Measurements from ENCODE around the gene C1orf21.

C1orf21 gene

DNA sequence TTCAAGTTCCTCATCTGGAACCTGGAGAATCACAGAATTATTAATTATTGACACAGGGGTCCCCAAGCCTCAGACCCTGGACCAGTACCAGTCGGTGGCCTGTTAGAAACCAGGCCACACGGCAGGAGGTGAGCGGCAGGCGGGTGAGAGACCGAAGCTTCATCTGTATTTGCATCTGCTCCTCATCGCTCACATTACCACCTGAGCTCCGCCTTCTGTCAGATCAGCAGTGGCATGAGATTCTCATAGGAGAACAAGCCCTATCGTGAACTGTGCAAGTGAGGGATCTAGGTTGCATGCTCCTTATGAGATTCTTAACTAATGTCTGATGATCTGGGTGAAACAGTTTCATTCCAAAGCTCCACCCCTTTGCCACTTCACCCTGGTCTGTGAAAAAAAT, 125.9 kb downstream of the C1orf21 start:
- Histone ChIP-seq H3K36me3 (peaks cover 6% of the 10 kb centered on the region; the same call in 1 of the 2 replicates), H3K4me1 (no peaks in the 10 kb centered on the region), H3K27me3 (no peaks in the 10 kb centered on the region), H3K9me3 (no peaks in the 10 kb centered on the region), H3K4me3 (ENCODE audit: low read depth, low read length) (no peak overlapping the region)
- TF ChIP-seq, protein P1, sequence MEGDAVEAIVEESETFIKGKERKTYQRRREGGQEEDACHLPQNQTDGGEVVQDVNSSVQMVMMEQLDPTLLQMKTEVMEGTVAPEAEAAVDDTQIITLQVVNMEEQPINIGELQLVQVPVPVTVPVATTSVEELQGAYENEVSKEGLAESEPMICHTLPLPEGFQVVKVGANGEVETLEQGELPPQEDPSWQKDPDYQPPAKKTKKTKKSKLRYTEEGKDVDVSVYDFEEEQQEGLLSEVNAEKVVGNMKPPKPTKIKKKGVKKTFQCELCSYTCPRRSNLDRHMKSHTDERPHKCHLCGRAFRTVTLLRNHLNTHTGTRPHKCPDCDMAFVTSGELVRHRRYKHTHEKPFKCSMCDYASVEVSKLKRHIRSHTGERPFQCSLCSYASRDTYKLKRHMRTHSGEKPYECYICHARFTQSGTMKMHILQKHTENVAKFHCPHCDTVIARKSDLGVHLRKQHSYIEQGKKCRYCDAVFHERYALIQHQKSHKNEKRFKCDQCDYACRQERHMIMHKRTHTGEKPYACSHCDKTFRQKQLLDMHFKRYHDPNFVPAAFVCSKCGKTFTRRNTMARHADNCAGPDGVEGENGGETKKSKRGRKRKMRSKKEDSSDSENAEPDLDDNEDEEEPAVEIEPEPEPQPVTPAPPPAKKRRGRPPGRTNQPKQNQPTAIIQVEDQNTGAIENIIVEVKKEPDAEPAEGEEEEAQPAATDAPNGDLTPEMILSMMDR (IDR thresholded peaks at IDR 0.05; ENCODE audit: low read depth, low read length): no peak
- DNase-seq: no peak

DNA sequence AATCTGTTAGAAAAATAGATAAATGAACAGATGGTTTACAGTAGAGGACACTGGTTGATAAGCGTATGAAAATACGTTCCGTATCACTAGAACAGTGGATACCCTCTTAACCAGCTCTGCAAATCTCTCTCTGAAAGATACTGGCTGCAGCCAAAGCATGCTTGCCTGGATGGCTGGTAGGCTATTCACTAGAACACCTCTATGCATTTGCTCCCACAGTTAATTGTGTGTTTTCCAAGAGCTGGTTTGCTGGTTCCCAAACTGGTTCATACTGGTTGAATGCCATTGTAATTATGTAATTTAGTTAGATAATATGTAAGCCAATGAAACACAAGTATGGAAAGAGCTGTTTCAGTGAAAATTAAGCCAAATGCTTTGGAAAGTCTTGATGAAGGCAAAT, 126.6 kb downstream of the C1orf21 start:
- Histone ChIP-seq H3K9me3 (no peaks in the 10 kb centered on the region), H3K36me3 (peaks cover 6% of the 10 kb centered on the region; the same call in 1 of the 2 replicates), H3K27me3 (no peaks in the 10 kb centered on the region), H3K4me1 (peaks cover 7% of the 10 kb centered on the region), H3K4me3 (ENCODE audit: low read depth, low read length) (no peak overlapping the region)
- TF ChIP-seq, protein P1 (IDR thresholded peaks at IDR 0.05; ENCODE audit: low read depth, low read length): no peak
- DNase-seq: no peak

DNA sequence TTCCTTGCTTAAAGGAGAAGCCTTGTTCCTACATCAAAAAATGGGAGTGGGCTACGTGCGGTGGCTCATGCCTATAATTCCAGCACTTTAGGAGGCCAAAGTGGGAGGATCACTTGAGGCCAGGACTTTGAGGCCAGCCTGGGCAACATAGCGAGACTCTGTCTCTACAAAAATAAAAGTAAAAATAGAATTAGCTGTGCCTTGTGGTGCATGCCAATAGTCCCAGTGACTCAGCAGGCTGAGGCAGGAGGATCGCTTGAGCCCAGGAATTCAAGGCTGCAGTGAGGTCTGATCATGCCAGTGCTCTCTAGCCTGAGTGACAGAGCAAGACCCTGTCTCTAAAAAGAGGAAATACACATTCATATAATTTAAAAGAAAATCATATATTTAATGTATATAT, 127.1 kb downstream of the C1orf21 start:
- H3K4me1 ChIP-seq: peaks cover 12% of the 10 kb centered on the region
- DNase-seq: no peak
- no peaks in the 10 kb centered on the region for H3K9me3 ChIP-seq
- TF ChIP-seq, protein P1 (IDR thresholded peaks at IDR 0.05; ENCODE audit: low read depth, low read length): no peak
- no peaks in the 10 kb centered on the region for H3K27me3 ChIP-seq
- no peak overlapping the region for H3K4me3 ChIP-seq (ENCODE audit: low read depth, low read length)
- peaks cover 6% of the 10 kb centered on the region; the same call in 1 of the 2 replicates for H3K36me3 ChIP-seq

DNA sequence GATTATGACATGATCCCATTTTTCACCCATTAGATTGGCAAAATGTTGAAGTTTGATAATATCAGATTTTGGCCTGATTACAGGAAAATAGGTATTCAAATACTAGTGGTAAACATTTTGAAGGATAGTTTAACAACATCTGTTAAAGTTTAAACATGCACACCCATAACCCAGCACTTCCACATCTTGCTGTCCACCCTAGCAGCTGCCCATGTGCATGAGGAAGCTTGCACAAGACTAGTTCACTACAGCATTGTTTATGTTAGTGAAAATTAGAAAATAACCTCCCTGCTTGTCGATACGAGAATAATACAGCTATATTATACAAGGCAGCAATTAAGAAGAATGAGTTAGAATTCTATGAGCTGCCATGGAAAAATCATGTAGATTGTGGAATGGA, 127.6 kb downstream of the C1orf21 start:
- no peak for DNase-seq
- Histone ChIP-seq H3K9me3 (no peaks in the 10 kb centered on the region), H3K4me3 (ENCODE audit: low read depth, low read length) (no peak overlapping the region), H3K4me1 (peaks cover 15% of the 10 kb centered on the region), H3K27me3 (no peaks in the 10 kb centered on the region), H3K36me3 (peaks cover 3% of the 10 kb centered on the region; the same call in 1 of the 2 replicates)
- TF ChIP-seq, protein P1 (IDR thresholded peaks at IDR 0.05; ENCODE audit: low read depth, low read length): no peak

DNA sequence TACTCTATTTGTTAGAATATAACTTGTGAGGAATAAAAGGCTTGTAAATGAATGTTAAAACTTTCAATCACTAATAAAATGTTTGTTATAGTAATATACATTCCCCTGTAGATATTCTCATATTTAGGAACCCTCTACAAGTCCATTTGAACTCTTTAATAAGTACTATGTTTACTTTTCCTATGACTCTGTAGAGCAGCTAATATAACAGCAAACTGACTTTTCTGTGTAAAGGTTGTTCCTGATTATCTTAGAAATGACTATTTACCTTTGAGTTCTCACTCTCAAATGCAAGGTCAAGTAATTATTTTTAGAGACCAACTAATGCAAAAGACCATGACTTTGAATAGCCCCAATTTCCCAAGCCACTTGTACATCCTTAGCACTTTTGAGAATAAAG, 130.3 kb downstream of the C1orf21 start:
- TF ChIP-seq, protein P1 (IDR thresholded peaks at IDR 0.05; ENCODE audit: low read depth, low read length): no peak
- Histone ChIP-seq H3K27me3 (no peaks in the 10 kb centered on the region), H3K4me1 (peaks cover 24% of the 10 kb centered on the region), H3K4me3 (ENCODE audit: low read depth, low read length) (no peak overlapping the region), H3K36me3 (no peaks in the 10 kb centered on the region), H3K9me3 (no peaks in the 10 kb centered on the region)
- DNase-seq: no peak

DNA sequence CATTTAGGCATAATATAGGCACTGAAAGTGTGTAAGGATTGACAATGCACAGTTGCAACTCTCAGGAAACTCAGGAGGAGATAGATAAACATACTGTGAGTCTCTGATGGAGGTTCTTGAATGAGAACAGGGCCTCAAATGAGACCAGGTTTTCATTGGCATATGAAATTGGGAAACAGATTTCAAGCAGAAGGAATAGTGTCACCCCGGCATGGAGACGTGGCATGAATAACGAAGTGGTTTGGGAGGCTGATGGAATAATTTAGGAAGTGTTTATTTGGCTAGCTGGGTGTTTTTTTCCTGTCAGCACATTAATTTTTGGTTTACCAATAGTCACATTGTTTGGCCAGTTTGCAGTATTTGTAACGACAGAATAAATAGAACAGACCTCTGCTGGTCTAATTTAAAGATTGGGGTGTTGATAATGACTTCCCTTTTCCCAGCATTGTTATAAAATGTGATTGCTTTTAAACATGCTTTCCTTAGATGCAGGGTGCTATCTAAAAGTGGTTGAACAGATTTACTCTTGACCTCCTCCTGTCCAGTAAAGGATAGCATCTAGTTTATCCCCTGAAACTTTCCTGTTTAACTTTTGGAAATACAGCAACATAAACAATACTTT, 132.0 kb downstream of the C1orf21 start:
- TF ChIP-seq, protein P1 (IDR thresholded peaks at IDR 0.05; ENCODE audit: low read depth, low read length): no peak
- H3K9me3 ChIP-seq: no peaks in the 10 kb centered on the region; the same call in 1 of the 2 replicates
- no peak overlapping the region for H3K4me3 ChIP-seq (ENCODE audit: low read depth, low read length)
- H3K4me1 ChIP-seq: peaks cover 24% of the 10 kb centered on the region
- no peaks in the 10 kb centered on the region for H3K27me3 ChIP-seq
- no peaks in the 10 kb centered on the region for H3K36me3 ChIP-seq
- DNase-seq: no peak
